H1 (cell line): ENCODE data around the gene SURF1. TPM values are rescaled to one million over a fixed set of nuclear protein-coding genes. Genes with fewer than 3 reads are reported as not detected.

ENCODE experiments used
- CTCF ChIA-PET: fragments of 300-600 bp; sonication (Branson Sonifier 250); formaldehyde crosslinking; loops from one replicate; lab custom pipeline; 2021; ENCODE audit not compliant: partially characterized antibody; lab: Charles Lee
- POLR2A ChIA-PET: fragments of 300-600 bp; sonication (Branson Sonifier 250); formaldehyde crosslinking; loops from one replicate; lab custom pipeline; 2021; ENCODE audit warnings: inconsistent platforms; ENCODE audit not compliant: partially characterized antibody; lab: Charles Lee
- DNase-seq, 2 experiments: peaks; one replicate each; pipeline versions ENCODE4 v3.0.0 to v3.0.0-alpha.2; 2010 to 2022; ENCODE audit warnings: low spot score in 2 of 2, low read depth in 1 of 2, mixed read lengths in 1 of 2
- FAIRE-seq: peaks from 2 replicates; lab custom pipeline; 2011; peaks lifted over from hg19 to GRCh38; lab: Jason Lieb, UNC
- H2AFZ ChIP-seq: 2 replicates; pipeline ENCODE4 v1.8.1; 2012; ENCODE audit warnings: low read length, inconsistent platforms
- H2AK5ac ChIP-seq: 2 replicates; pipeline ENCODE4 v1.6.1; 2013; ENCODE audit warnings: low read depth, low read length
- H2BK120ac ChIP-seq: replicated peaks from 2 replicates; pipeline ENCODE3; 2013; ENCODE audit warnings: low read depth, low read length, inconsistent platforms
- H2BK12ac ChIP-seq: 2 replicates; pipeline ENCODE4 v1.6.1; 2013; ENCODE audit warnings: low read depth, low read length
- H2BK15ac ChIP-seq: 2 replicates; pipeline ENCODE4 v1.6.1; 2013; ENCODE audit warnings: low read length
- H2BK20ac ChIP-seq: 2 replicates; pipeline ENCODE4 v1.6.1; 2013; ENCODE audit warnings: low read length
- H2BK5ac ChIP-seq: 2 replicates; pipeline ENCODE4 v1.6.1; 2013; ENCODE audit warnings: low read depth, low read length
- H3K14ac ChIP-seq: 2 replicates; pipeline ENCODE4 v1.6.1; 2013; ENCODE audit warnings: inconsistent platforms; ENCODE audit not compliant: insufficient read length
- H3K18ac ChIP-seq: 2 replicates; pipeline ENCODE4 v1.6.1; 2013; ENCODE audit warnings: low read length; ENCODE audit errors: extremely low read depth
- H3K23ac ChIP-seq: 2 replicates; pipeline ENCODE4 v1.6.1; 2013; ENCODE audit warnings: inconsistent platforms; ENCODE audit not compliant: insufficient read length
- H3K23me2 ChIP-seq: 2 replicates; pipeline ENCODE4 v1.6.1; 2013; ENCODE audit warnings: low read depth, low read length
- H3K27ac ChIP-seq: 2 replicates; pipeline ENCODE4 v1.6.1; 2011; ENCODE audit warnings: low read depth, low read length, inconsistent platforms
- H3K27me3 ChIP-seq, 4 experiments: replicated peaks in 1 of 4; 1 replicate in 1 of 4; 2 replicates in 3 of 4; pipeline versions ENCODE4 v1.6.1 to v1.8.1; 2011 to 2013; ENCODE audit warnings: low read length in 3 of 4, mild to moderate bottlenecking in 3 of 4, inconsistent platforms in 2 of 4, mixed read lengths in 2 of 4, moderate library complexity in 1 of 4; ENCODE audit not compliant: control insufficient read depth in 3 of 4, insufficient read depth in 3 of 4; ENCODE audit errors: extremely low read depth in 1 of 4
- H3K36me3 ChIP-seq, 4 experiments: 2 replicates each; pipeline versions ENCODE4 v1.6.1 to v1.8.1; 2011 to 2013; ENCODE audit warnings: mild to moderate bottlenecking in 4 of 4, low read length in 3 of 4, moderate library complexity in 2 of 4, control low read depth in 1 of 4, inconsistent platforms in 1 of 4; ENCODE audit not compliant: insufficient read depth in 4 of 4, control insufficient read depth in 2 of 4
- H3K4ac ChIP-seq: replicated peaks from 2 replicates; pipeline ENCODE3; 2013; ENCODE audit warnings: low read length, low read depth, mixed read lengths, inconsistent platforms; ENCODE audit not compliant: insufficient read length
- H3K4me1 ChIP-seq, 4 experiments: replicated peaks in 1 of 4; 1 replicate in 1 of 4; 2 replicates in 3 of 4; pipeline versions ENCODE4 v1.6.1 to v1.8.1; 2011 to 2013; ENCODE audit warnings: low read length in 3 of 4, inconsistent platforms in 2 of 4, mixed read lengths in 1 of 4; ENCODE audit not compliant: insufficient read depth in 4 of 4, control insufficient read depth in 3 of 4
- H3K4me2 ChIP-seq, 2 experiments: 2 replicates each; pipeline versions ENCODE4 v1.6.1 to v1.8.1; 2011 to 2013; ENCODE audit warnings: low read depth in 2 of 2, low read length in 2 of 2, control low read depth in 1 of 2, inconsistent platforms in 1 of 2, mild to moderate bottlenecking in 1 of 2; ENCODE audit not compliant: insufficient read depth in 1 of 2
- H3K4me3 ChIP-seq, 4 experiments: fragments of 200-600, 300-600 bp in 1 of 4; sonication (generic), shearing (Covaris generic), sonication (Bioruptor Twin) in 1 of 4; 2 replicates each; pipeline versions ENCODE4 v1.5.1 to v1.8.1; 2011 to 2016; ENCODE audit warnings: low read length in 4 of 4, low read depth in 3 of 4, control low read depth in 2 of 4, inconsistent platforms in 2 of 4, mild to moderate bottlenecking in 2 of 4, mixed read lengths in 1 of 4, moderate library complexity in 1 of 4; ENCODE audit not compliant: insufficient read depth in 2 of 4; ENCODE audit errors: extremely low read depth in 1 of 4
- H3K56ac ChIP-seq: replicated peaks from 2 replicates; pipeline ENCODE3; 2013; ENCODE audit warnings: low read depth, mild to moderate bottlenecking, mixed read lengths, low read length, inconsistent platforms; ENCODE audit not compliant: insufficient read length
- H3K79me1 ChIP-seq: 2 replicates; pipeline ENCODE4 v1.6.1; 2013; ENCODE audit warnings: low read depth, low read length, control low read depth
- H3K79me2 ChIP-seq, 2 experiments: 2 replicates each; pipeline versions ENCODE4 v1.6.1 to v1.8.1; 2012 to 2013; ENCODE audit warnings: low read length in 2 of 2, mild to moderate bottlenecking in 2 of 2, inconsistent platforms in 1 of 2; ENCODE audit not compliant: insufficient read depth in 2 of 2, control insufficient read depth in 1 of 2
- H3K9ac ChIP-seq, 4 experiments: replicated peaks in 1 of 4; 1 replicate in 1 of 4; 2 replicates in 3 of 4; pipeline versions ENCODE4 v1.6.1 to v1.8.1; 2011 to 2013; ENCODE audit warnings: low read depth in 3 of 4, low read length in 3 of 4, control low read depth in 2 of 4, mild to moderate bottlenecking in 2 of 4, moderate library complexity in 2 of 4, inconsistent platforms in 1 of 4; ENCODE audit errors: extremely low read depth in 1 of 4
- H3K9me3 ChIP-seq, 2 experiments: 2 replicates each; pipeline versions ENCODE4 v1.6.1 to v1.8.1; 2012 to 2013; ENCODE audit warnings: mild to moderate bottlenecking in 2 of 2, moderate library complexity in 2 of 2, control low read depth in 1 of 2, inconsistent platforms in 1 of 2, low read depth in 1 of 2, low read length in 1 of 2, mixed read lengths in 1 of 2; ENCODE audit not compliant: insufficient read depth in 2 of 2
- H4K20me1 ChIP-seq, 2 experiments: replicated peaks in 1 of 2; 2 replicates each; pipeline versions ENCODE3 to v1.8.1; 2011 to 2013; ENCODE audit warnings: inconsistent platforms in 2 of 2, low read length in 2 of 2, mild to moderate bottlenecking in 1 of 2; ENCODE audit not compliant: insufficient read depth in 2 of 2, control insufficient read depth in 1 of 2
- H4K5ac ChIP-seq: 2 replicates; pipeline ENCODE4 v1.6.1; 2013; ENCODE audit warnings: low read length, low read depth, mixed read lengths, inconsistent platforms; ENCODE audit not compliant: insufficient read length
- H4K8ac ChIP-seq: 2 replicates; pipeline ENCODE4 v1.8.0; 2013; ENCODE audit warnings: mild to moderate bottlenecking, moderate library complexity, low read length, inconsistent platforms; ENCODE audit not compliant: insufficient read depth; ENCODE audit errors: extremely low read depth
- H4K91ac ChIP-seq: replicated peaks from 2 replicates; pipeline ENCODE3; 2013; ENCODE audit warnings: low read length, mixed read lengths, inconsistent platforms; ENCODE audit not compliant: insufficient read length
- ATF2 ChIP-seq: IDR thresholded peaks from 2 replicates; pipeline ENCODE4 v1.6.1; 2012; ENCODE audit warnings: low read length, inconsistent platforms
- CTCF ChIP-seq, 3 experiments: IDR thresholded peaks; 1 replicate in 2 of 3; 2 replicates in 1 of 3; pipeline versions ENCODE4 v1.5.1 to v1.6.1; 2011; ENCODE audit warnings: low read length in 3 of 3, mild to moderate bottlenecking in 3 of 3, inconsistent platforms in 2 of 3, low read depth in 1 of 3, moderate library complexity in 1 of 3; ENCODE audit not compliant: insufficient read depth in 1 of 3; ENCODE audit errors: control extremely low read depth in 1 of 3
- NANOG ChIP-seq: IDR thresholded peaks from 2 replicates; pipeline ENCODE4 v1.6.1; 2011; ENCODE audit warnings: low read length, low read depth, mild to moderate bottlenecking, inconsistent platforms; ENCODE audit not compliant: insufficient read depth, poor library complexity, severe bottlenecking
- RAD21 ChIP-seq, 2 experiments: IDR thresholded peaks in 1 of 2; conservative IDR thresholded peaks in 1 of 2; 2 replicates each; pipeline ENCODE4 v1.6.1; 2011; ENCODE audit warnings: low read depth in 2 of 2, low read length in 2 of 2, improper control_type of control experiment in 1 of 2, inconsistent platforms in 1 of 2, mild to moderate bottlenecking in 1 of 2, moderate library complexity in 1 of 2
- TEAD4 ChIP-seq: IDR thresholded peaks from 2 replicates; pipeline ENCODE4 v1.6.1; 2012; ENCODE audit warnings: low read depth, low read length, inconsistent platforms, mixed read lengths
- WGBS, 2 experiments: shearing (Covaris generic) in 1 of 2; methylation state at CpG; one replicate each; pipeline versions ENCODE4 v1.1.6 to v1.1.7; 2013 to 2015; ENCODE audit warnings: low lambda C conversion rate in 2 of 2, mixed read lengths in 2 of 2, inconsistent platforms in 1 of 2, low coverage in 1 of 2, missing lambda C conversion rate in 1 of 2; ENCODE audit not compliant: insufficient replicate concordance in 2 of 2, insufficient coverage in 1 of 2, insufficient read length in 1 of 2; ENCODE audit errors: extremely low coverage in 1 of 2, missing lambda C conversion rate in 1 of 2; 5-methylcytosine and 5-hydroxymethylcytosine counted together
- polyA plus RNA-seq, 7 experiments: library from polyadenylated mRNA; depleted of rRNA in 3 of 7; stranded (reverse) in 5 of 7; unstranded in 2 of 7; fragments of >200 nt in 5 of 7; fragments of 200-250 nt in 2 of 7; gene quantifications; 1 replicate in 5 of 7; 2 replicates in 1 of 7; 4 replicates in 1 of 7; pipeline versions ENCODE4 v1.2.1 to v1.2.3, GENCODE V29; 2011 to 2013; ENCODE audit warnings: missing spikeins in 2 of 7, mixed read lengths in 2 of 7
- total RNA-seq: library from RNA; stranded (reverse); fragmentation: NEBNext Ultra II Directional; extraction: Animal tissue kit (Norgen Biotek cat#: 25700); gene quantifications from 2 replicates; pipeline ENCODE4 v1.2.1, GENCODE V29; 2021

Gene SURF1
- total and polyA plus RNA-seq, 2 of the 8 experiments (the other 6 are each of a cell fraction or from before 2014, with no cell fraction given): 43.1 to 44.7 TPM

- Histone ChIP-seq H3K4me3 (no peak overlapping the region), H3K9me3 (no peaks in the 10 kb centered on the region), H4K20me1 (peaks cover 16 to 17% of the 10 kb centered on the region in 2 experiments), H3K14ac (no peak overlapping the region), H3K23me2 (peaks cover 2% of the 10 kb centered on the region; the same call in 1 of the 2 replicates), H3K18ac (no peak overlapping the region), H3K79me2 (peaks cover 0 to 20% of the 10 kb centered on the region in 2 experiments; a peak in 2 of 4 replicates), H3K36me3 (peaks cover 8 to 39% (median 28%) of the 10 kb centered on the region in 4 experiments; a peak in 7 of 8 replicates), H2BK20ac (no peak overlapping the region), H3K4me2 (no peak overlapping the region), H3K4me1 (peaks cover 0 to 8% (median 3%) of the 10 kb centered on the region in 4 experiments; a peak in 4 of 7 replicates), H2BK12ac (no peak overlapping the region), H3K23ac (no peak overlapping the region), H3K9ac (no peak overlapping the region), H3K27ac (no peak overlapping the region), H2BK15ac (no peak overlapping the region), H3K79me1 (peaks cover 2% of the 10 kb centered on the region; the same call in 1 of the 2 replicates), H3K4ac (no peak overlapping the region), H3K56ac (no peak overlapping the region), H2AFZ (no peak overlapping the region), H2BK120ac (no peak overlapping the region), H3K27me3 (no peaks in the 10 kb centered on the region), H4K91ac (no peak overlapping the region), H4K5ac (no peak overlapping the region), H2BK5ac (no peak overlapping the region), H2AK5ac (no peak overlapping the region), H4K8ac (no peak overlapping the region)
- FAIRE-seq: no peak
- 96% methylated on average over 20 of the region's 20 CpGs; no CpG with 5 or more reads in 1 of the 2 experiments for WGBS, 2 experiments
- peak in 1 of 2 experiments; percentile 70 for DNase-seq
- ChIA-PET CTCF (interaction anchor here (0.8 to 8.2 kb wide), 22 partner anchors 9 to 173 kb away, joined by 3 to 90 read pairs (median 6); partner anchors contain the start of genes ADAMTS13 and STKLD1), POLR2A (interaction anchor here (0.6 to 16.1 kb wide), 5 partner anchors 12 to 314 kb away, joined by 3 to 461 read pairs (median 4); partner anchors contain the start of genes MED22, RPL7A, STKLD1 and SURF4)
- no peak for TF ChIP-seq TEAD4
- no peak for TF ChIP-seq ATF2
- TF ChIP-seq CTCF (IDR thresholded peaks at IDR 0.05; ENCODE audit: control extremely low read depth in 1 of 3, insufficient read depth in 1 of 3, low read depth in 1 of 3, low read length in 3 of 3): peak in 2 of 3 experiments; percentile 72 to 75; a peak in 3 of 4 replicates
- TF ChIP-seq NANOG: no peak
- TF ChIP-seq RAD21 (IDR thresholded peaks at IDR 0.05 in 1 of 2, conservative IDR thresholded peaks at IDR 0.05 in 1 of 2; ENCODE audit: low read depth in 2 of 2, low read length in 2 of 2): peak; percentile 78 to 84
Observed at GRCh38 chr9:133359399-133360175, 3.3 kb upstream of the SURF1 start.
